HG03280 (cell line): ENCODE measurements around the gene ICE2.

Experiments used
- ATAC-seq: cut with Tn5 transposase; IDR thresholded peaks from one replicate; pipeline ENCODE4 v1.9.1; 2021; ENCODE audit warnings: mild to moderate bottlenecking, moderate library complexity; ENCODE audit not compliant: unreplicated experiment

The ICE2 gene

DNA sequence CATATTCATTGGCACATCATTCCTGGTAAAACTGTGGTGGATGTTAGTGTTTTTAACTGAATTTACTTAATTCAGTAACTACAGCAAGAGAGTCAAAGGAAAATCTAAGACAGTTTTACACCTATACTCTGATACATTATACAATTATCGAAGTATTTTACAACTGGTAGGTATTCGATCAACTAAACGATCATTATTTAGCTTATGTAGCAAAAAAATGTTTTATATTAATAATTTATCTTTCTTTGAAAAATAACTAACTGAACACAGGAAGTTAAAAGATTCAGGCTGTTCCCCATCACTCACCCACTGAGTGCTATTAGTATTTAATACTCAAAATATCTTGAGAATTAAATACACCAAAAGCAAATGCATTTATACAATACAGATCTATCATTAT lies 21.0 kb downstream of the ICE2 start:
- ATAC-seq: no peak

DNA sequence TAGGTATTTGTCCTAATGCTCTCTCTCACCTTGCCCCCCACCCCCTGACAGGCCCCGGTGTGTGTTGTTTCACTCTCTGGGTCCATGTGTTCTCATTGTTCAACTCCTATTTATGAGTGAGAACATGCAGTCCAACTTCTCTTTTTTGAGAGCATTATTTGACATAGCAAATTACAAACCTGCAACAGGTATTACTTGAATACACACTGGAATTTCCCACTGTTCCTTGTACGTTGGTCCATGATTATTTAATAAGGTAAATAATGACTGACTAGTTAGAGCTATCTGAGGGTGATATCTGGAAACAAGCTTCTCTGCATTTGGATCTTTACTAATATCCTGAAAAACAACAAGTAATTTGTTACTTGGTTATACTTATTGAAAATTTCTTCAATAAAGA lies 24.1 kb downstream of the ICE2 start:
- no peak for ATAC-seq

DNA sequence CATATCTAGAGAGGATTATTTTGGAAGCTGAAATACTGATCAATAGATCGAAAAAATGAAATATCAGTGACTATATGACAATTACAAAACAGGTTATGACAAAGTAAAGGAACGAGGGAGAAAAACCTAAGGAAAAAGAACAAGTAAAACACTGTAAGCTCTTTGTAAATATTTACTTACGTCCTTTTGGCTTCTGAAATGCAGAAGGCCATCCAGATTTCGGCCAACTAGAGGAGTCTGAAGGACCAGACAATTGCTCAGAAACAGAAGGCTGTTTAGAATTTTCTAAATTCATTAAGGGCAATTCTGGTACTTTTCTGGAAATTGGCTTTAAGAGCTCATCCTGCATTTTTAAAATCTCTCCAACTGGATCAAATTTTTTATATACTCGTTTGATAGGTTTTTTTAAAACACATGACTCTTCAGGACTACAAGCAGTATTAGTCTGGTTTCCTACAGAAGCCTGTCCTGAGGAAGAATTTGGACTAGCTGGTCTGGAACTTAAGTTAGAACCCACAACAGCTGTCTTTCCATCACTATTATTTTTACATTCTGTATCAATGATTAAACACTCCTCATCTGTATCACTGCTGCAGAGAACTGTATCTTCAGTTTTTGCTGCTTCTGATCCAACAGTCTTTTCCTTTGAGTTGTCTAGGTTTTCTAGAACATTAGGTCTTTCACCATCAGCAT lies 30.1 kb downstream of the ICE2 start:
- no peak for ATAC-seq

DNA sequence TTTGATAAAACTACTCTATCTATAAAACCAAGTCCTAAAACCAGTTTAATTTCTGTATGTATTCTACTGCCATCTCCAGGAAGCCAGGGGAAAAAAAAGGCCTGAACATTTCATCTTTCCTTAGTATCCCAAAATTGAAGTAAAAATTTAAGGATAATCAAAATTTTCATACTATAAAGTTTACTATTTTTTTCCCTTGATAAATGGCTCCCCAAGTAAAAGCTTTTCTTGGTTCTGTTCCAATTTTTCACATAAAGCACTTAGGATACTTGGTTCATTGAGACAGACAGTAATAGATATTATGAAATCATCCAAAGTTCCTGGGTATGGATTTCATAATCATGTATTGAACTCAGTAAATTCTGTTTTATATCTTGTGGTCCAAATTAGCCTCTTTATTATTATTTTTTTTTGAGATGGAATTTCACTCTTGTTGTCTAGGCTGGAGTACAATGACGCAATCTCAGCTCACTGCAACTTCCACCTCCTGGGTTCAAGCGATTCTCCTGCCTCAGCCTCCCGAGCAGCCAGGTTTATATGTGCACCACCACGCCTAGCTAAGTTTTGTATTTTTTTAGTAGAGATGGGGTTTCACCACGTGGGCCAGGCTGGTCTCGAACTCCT lies 34.5 kb downstream of the ICE2 start:
- ATAC-seq: no peak

DNA sequence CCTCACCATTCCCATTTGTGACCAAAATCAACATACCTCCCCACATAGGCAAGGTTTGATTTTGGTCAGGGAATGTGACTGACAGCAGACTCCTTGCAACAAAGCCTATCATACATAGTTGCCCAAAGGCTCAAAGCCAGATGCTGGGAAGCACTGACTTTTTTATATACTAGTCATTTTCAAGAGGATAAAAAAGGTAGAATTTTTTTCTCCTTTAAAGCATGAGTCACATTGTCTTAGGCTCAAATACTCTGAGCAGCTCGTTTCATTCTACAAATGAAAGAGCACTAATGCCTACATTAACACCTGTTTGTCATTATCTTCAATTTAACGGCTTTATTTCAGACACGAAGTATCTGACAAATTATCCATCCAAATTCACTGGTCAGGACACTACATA lies 36.2 kb downstream of the ICE2 start:
- no peak for ATAC-seq

DNA sequence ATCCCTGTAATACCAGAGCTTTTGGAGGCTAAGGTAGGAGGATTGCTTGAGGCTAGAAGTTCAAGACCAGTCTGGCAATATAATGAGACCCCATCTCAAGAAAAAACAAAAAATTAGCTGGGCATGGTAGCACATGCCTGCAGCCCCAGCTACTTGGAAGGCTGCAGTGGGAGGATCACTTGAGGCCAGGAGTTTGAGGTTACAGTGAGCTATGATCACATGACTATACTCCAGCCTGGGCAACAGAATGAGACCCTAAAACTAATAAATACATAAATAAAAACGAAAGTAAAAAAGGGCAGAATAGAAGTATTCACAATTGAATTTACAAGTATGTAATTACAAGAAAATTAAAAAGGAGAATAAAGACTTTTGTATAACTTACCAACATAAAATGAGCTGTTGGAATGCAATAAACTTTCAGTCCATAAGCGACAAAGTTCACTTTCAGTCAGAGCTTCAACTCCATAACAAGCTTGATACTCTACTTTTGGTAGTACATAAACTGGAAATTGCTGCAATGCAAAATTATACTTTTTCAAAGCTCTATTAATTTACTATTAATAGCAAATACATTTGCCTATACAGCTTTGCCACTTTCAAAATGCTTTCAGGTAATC lies 36.8 kb downstream of the ICE2 start:
- no peak for ATAC-seq

DNA sequence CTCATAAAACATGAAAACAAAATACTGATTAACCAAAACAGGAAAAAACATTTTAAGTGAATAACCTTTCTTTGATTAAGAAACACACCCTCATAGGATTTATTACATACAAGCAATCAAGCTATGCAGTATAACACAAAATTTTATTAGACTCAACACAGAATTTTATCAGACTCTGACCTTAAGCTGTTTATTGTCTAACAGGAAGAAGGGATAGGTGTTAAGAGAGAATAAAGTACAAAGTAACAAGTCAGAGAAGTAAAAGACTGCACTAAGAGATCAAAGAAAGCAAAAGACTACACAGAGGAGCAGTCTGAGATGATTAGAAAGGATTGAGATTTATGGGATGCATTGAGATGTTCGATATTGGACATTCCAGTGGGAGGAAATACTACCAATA lies 37.6 kb downstream of the ICE2 start:
- no peak for ATAC-seq

DNA sequence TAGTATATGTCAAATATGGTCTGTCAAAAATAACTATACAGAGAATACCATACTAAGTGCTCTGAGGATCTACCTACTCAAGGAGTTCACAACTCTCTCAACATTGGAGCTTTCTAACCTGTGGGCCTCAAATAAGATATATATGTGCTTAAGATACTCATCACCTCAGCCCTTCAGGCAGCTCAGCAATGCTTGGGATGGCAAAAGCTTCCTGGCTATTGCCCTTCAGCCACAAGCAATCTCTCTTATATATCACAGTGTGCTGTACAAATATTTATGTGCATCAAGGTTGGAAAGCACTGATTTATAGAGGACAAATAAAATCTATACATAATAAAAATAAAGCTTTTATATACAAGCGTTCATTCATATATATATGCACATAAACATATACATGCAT lies 40.3 kb downstream of the ICE2 start:
- ATAC-seq: no peak

DNA sequence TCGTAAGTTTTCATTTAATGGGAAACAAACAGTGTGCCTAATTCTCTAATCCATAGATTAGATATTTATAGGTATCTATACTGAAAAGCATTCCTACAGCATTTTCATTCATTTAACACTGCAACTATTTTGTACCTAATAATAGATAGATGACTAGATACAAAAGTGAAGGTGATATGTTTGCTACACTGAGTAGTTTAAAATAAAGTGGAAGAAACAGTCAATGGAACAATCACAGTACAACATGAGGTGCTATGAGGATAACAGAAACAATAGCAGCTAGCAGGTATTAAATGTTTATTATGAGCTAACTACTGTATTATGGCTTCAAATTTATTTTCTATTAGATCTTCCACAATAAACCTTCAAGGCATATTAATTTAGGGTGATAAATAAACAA lies 50.0 kb downstream of the ICE2 start:
- ATAC-seq: no peak

DNA sequence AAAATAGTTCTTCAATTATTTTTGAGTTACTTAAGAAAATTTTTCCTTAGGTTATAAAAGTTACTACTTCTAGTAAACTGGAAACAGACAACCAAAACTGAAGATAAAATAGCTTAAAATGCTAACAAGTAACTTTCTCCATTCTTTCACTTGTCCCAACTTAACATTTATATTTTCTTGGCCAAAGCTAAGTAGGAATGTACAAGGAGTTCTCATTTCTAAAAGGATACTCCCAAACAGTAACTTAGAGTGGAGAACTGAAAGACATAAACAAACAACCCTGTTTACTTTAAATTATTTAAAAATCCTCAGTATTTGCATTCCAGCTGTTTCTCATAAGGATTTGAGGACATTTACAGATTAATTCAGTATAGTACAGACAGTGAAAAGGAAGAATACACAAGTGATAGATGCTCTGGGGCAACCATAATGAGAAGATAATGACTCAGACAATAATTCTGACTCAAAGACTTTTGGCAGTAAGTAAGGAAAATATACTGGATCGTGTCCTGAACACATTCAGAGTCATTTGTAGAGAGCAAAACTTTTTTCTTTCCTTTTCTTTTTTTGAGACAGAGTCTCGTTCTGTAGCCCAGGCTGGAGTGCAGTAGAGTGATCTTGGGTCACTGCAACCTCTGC lies 52.0 kb downstream of the ICE2 start:
- ATAC-seq: no peak

DNA sequence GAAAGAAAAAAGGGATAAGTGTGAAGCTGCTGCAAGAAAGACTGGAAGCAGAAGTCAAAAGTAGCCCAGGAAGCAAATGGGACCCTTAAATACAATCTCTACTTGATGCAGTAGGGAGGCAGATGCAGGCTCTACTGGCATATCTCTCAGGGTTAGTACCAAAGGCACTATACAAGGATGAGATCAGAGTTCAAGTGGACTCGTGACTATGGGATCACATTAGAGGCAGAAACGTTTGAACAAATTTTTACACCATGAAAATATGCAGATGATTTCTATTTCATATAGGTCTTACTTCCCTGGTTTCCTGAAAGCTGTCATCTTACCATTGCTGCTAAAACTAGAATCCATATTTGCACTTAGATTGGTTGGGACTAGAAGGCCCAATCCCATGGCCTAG lies 53.5 kb downstream of the ICE2 start:
- no peak for ATAC-seq

DNA sequence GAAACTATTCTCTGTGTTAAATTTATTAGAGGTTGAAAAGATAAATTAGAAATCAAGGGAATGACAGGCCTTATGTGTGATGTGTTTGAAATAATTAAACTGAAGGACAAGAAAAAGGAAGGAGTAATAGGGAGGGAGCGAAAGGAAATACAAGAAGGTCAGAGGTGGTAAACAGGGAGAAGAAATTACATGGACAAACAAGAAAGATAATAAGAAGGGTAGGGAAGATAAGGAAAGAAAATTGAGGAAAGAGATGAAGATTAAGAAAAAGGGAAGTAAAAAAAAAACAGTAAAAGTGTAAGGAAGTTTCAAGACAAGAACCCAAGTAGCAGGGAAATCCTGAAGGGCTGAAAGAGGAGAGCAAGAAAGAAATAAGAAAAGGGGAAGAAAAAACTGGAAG lies 54.9 kb downstream of the ICE2 start:
- no peak for ATAC-seq

DNA sequence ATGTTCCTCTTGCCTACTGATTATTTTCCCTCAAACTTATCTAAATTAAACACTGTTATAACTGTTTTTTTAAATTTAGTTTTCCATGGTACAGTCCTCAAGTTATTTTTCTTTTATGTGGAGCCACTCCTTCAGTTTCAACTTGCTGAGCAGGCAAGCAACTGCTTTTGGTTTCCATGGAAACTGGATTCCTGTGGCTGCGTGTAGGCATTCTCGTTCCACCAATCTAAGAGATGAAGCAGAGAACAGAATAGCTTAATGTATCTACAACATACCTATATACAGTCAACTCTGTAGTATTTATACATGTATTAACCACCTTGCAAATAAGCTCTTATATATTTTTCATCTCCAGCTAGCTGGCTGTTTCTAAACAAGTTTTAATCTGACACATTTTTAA lies 55.4 kb downstream of the ICE2 start:
- ATAC-seq: no peak

DNA sequence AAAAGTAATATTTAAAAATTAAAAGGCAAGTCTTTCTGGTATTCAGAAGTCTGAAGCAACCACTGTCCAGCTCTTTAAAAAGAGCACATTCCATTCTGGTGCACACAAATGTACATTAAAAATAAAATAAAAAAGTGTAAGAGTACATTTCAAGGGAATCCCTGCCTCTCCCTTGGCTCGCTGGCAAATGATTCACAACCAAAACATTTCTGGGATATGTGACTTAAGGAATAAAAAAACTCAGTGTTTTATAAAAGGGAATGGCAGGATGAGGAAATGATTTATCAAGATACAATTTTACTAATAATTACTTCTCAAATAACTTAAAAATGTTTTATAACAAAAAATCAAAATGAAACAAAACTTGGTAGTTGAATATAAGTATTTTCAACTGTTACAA lies 57.4 kb downstream of the ICE2 start:
- no peak for ATAC-seq

DNA sequence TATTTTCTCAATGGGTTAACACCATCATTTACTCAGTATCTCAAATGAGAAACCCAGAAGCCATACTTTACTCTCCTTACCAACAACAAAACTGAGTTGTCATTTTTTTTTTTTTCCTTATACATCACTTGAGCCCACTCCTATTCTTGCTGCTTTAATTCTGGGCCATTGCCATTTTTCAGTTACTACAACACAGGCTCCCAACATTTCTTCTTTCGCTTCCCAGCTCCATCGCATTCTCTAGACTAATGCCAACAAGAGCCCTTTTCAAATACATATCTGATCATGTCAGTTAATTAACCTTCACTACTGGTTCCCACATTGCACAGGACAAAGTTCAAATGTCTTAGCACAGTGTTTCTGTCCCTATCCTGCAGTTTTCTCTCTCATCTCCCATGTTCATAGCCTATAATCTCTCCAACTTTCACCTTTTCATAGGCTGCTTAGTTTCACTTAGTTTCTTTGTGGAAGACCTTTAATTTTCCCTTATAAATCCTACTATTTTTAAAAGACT lies 58.7 kb downstream of the ICE2 start:
- ATAC-seq: no peak

DNA sequence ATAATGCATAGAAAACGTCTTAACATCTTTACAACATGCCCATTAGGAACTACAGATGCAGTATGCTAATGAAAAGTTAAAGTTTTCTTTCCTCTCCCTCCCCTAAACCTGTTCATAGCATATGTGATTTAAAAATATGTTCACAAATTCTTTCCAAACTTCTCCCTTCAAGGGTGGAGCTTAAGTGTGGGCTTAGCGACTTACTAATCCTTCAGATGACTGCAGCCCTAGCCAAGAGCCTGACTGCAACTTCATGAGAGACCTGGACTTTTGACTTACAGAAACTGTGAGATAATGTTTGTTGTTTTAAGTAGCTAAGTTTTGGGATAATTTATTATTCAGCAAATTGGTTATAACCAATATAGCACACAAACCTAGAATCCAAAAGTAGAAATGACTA lies 59.2 kb downstream of the ICE2 start:
- ATAC-seq: no peak

DNA sequence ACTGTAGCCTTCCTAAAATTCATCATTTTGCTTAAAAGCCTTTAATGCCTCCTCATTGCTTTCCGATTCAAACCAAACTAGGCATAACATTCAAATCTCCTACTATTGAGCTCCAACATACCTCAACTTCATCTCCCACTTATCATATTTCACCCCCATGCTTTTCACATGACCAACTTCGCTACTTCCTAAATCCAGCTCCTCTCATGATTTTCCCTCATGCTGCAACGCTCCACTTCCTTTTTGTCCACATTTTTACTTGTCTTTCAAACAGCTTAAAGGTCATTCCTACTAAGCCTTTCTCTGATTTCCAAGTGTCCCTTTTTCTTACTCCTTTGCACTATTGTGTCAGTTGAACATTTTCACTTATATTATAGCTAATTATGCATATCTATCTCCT lies 60.8 kb downstream of the ICE2 start:
- ATAC-seq: no peak

DNA sequence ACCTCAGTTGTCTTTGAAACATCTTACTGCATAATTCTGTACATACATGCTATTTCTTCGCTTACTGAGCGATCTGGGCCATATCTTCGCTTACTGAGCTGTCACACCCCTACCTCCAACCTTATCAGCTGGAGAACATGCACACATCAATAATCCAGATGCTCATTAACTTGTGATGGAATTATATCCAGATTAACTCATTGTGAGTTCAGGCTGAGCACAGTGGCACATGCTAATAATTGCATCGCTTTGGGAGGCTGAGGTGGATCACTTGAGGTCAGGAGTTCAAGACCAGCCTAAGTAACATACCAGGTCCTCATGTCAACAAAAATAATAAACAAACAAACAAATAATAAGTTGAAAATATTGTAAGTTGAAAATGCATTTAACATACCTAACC lies 61.8 kb downstream of the ICE2 start:
- ATAC-seq: no peak

DNA sequence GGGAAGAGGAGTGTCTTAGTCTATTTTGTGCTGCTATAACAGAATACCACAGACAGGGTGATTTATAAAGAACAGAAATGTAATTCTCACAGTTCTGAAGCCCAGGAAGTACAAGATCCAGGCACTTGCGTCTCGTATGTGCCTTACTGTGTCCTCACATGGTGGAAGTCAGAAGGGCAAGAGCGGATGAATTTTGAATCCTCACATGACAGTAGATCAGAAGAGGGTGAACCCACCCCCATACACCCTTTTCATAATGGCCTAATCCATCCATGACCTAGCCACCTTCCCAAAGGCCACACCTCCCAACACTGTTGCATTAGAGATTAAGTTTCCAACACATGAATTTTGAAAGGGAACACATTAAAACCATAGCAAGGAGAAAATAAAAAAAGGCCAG lies 62.5 kb downstream of the ICE2 start:
- no peak for ATAC-seq

DNA sequence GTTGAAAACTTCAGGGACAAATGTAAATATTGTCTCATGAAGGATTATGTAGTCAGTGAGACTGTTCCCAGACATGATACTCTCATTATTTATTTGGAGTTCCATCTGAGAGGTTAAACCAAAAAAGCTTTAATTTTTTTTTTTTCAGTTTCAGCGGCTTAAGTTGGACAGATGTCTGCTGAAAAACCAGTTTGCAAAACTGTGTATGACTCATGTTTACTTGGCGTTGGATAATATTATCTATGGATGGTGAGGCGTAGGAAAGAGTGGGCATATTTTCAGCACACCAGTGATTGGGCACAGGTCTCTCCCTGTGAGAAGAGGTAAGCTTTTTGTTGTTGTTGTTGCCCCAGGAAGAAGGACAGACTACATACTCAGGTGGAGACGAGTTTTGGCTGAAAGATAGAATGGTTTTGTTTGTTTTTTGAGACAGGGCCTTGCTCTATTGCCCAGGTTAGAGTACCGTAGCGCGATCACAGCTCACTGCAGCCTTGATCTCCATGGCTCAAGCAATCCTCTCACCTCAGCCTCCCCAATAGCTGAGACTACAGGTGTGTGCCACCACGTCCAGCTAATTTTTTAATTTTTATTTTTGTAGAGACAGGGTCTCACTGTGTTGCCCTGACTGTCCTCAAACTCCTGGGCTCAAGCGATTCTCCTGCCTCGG lies 64.8 kb downstream of the ICE2 start:
- no peak for ATAC-seq

DNA sequence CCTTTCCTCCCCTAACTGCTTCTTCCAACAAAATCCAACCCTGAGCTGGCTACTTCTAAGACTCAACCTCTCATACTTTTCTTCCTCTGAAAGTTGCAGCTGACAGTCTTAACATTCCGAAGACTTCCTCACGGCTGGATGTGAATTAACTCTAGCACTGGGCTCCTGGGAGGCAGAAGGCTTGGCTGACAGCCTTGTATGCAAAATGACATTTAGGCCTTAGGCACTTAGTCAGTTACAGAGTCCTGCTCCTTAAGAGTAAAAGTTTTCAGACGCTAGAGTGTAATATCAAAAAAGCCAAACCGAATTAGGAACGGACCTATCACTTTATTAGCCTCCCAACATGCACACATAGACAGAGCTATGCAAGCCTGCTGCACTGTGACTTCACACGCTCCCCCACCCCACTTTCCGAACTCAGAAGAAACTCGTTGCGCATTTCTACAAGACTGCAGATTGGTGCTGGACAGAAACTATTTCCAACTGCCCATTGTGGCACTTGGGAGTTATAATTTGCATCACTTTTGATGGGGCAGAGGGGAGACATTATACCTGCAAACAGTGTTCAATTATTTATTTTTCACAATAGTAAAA lies 65.6 kb downstream of the ICE2 start:
- no peak for ATAC-seq
